ENCODE data around the gene EFCAB11. TPM values are rescaled to one million over a fixed set of nuclear protein-coding genes. Genes with fewer than 3 reads are reported as not detected.

EFCAB11 gene, protein sequence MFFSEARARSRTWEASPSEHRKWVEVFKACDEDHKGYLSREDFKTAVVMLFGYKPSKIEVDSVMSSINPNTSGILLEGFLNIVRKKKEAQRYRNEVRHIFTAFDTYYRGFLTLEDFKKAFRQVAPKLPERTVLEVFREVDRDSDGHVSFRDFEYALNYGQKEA
- total RNA-seq: 1.7 and 2.2 TPM in 2 replicates

DNA sequence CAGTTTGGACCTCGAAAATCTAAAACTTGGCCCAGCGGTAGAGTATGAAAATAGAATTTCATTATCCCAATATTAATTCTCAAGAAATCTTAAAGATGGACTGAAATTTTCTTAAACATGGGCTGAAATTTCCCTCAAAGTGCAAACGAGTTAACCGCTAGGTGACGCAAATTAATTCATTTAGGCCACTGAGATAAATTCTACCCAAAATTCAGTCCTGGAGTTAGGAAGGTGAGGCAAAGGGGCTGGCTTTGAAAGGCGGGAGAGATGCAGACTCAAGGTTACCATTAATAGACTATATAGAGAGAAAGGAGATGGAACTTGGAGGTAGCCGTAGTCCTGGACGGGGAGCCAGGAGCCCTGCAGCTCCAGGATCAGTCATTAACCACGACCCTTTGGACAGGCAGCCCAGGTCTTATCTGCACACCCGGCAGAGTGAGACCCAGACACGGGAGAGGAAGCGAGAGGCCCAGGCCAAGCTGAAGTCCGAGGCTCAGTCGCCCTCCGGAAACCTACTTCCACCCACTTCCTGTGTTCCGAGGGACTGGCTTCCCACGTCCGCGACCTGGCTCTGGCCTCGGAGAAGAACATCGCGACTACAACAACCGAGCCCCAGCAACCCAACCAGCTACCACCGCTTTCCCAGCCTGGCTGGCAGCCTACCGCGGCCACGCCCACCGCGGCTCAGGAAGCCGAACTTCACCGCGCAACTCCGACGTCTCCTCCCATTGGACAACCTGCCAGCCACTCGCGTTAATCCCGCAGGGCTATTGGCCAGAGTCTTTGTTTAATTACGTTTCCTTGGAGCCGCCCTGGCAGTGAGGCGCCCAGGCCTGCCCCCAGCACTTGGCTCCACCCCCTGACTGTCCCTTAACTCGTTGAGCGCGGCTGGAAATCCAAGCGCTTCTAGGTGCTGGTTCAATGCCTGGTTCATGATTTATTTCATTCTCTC is at the start of gene EFCAB11:
Gene EFCAB11, minus strand, starts transcription at position 661 of the 952 bp plus-strand sequence. Its CDS starts 70 bp downstream, at position 591.

DNA sequence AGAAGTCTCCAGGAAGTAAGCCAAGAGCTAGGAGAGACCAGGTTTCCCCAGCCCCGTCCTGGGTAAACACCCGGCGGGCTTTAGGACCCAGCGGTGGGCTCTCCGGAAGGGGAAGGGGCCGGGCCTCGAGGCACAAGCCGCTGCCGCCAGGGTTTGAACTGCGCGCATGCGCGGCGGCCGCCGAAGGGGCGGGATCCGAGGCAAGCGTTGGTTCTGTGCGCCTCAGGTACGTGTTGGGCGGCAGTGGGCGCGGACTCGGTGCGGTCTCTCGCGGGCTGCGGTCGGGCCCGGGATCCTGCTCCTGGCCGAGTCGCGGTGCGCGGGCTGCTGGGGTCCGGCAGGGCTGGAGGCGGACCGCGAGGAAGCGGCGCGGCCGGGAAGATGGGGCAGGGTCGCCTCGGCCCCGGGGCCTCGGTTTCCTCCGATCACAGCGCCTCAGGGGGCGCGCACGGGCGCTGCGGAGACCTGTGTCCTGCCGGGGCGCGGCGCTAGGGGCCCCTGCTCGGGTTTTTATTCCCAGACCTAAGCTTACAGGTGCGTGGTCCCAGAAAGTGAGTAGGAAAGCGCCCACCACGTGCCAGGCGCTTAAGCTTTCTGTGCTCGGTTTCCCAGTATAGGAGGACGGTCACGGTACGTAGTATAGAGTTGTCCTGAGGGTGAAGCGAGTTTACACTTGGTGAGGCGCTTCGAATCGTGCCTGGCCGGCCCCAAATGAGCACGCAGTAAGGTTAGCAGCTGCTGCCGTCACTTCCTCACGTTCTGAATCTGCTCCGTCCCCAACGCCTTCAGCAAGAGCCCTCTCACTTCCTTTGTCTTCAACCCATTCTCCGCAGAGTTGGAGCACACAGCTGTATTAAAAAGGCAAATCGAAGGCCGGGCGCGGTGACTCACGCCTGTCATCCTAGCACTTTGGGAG is 1.5 kb upstream of the EFCAB11 start, which contains the start of gene TDP1:
Gene TDP1, plus strand, starts transcription at position 183 of the 916 bp plus-strand sequence. CDS start 7,188 bp downstream, outside the sequence.

Other genes with a start within 250 kb of the EFCAB11 start
- 18.9 and 19.5 TPM in 2 replicates for gene TDP1, start 1.2 kb upstream of the EFCAB11 start, total RNA-seq
- gene KCNK13, start 107.3 kb upstream of the EFCAB11 start, total RNA-seq: under 0.01 TPM in 1 of 2 replicates, not detected in the other